Jurkat, Clone E6-1 (cell line): ENCODE data around the gene SULT6B1.

ENCODE experiments used
- DNase-seq: peaks from one replicate; pipeline ENCODE4 v3.0.0-alpha.2; 2011; ENCODE audit warnings: low read depth, low spot score
- H3K4me3 ChIP-seq: 2 replicates; pipeline ENCODE4 v1.5.1; 2011; ENCODE audit warnings: mild to moderate bottlenecking, low read length, control low read depth, moderate library complexity

The SULT6B1 gene

DNA sequence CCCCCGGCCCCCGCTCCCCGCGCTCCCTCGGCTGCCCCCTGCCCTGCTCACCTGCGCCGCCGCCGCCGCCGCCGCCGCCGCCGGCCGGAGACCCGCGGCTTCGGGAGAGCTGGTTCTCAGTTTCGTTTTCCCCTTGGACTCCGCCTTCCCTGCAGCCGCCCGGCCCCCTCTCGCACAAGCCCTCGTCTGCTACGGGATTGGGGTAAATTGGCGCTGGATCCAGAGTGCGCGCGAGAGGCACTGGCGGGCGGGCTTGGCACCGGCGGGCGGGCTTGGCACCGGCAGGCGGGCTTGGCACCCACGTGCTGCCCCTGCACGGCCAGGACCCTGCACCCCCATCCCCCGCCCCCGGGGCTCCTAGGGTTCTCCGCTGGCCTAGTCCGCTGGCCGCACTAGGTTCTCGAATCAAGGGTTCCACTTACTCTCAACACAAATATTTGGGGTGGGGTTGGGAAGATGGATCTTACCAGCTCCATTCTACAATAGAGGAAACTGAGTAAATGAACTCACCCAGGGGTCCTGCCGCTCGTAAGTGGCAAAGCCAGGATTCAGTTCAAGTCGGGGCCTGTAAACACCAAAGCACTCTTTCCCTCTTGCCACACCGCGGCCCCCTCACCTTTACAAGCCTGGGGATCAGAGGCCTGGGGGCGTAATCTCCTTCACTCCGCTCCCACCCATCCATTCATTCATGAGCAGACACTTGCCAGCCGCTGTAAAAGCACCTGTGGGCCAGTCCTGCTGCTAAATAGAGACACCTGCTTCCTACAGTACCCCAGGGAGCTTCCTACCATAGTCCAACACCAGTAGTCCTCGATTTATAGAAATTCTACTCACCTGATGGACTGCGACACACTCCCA is 31.4 kb downstream of the SULT6B1 start, which contains the start of gene EIF2AK2:
Gene EIF2AK2, minus strand, starts transcription at position 124 of the 858 bp plus-strand sequence. CDS start 9,174 bp downstream, outside the sequence.
- peak within 1 kb of the TSS; percentile 65 for H3K4me3 ChIP-seq
- peak; percentile 46 for DNase-seq

DNA sequence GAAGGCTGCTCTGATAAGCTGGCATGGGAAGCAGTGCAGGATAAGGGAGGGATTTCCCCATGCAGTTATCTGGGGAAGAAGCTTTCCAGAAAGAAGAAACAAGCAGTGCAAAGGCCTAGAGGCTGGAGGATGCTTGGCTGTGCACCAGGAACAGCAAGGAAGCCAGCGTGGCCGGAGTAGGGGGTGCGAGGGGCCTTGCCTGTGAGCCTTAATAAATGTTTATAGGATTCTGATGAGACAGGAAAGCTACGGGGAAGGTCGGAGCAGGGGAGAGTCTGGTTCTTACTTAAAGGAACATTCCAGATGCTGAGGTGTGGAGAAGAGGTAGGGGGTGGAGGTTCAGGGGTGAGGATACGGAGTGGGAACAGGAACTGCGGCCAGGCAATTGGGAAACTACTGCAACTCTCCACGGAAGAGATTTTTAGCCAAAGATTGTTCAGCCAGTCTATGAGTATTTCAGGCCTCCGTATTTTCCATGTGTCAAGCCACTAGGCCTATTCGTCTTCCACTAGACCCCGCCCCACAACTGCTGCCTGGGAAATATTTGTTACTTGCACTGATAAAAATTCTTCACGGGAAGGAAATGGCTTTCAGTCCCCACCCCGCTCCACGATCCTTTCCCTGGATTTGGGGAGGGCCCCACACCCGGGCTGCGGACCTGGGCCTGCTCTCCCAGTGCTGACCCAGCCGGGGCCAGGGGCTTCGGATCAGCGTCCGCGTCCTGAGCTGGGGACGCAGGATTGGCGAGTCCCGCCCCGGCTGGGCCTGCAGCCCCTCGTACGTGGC is 32.2 kb downstream of the SULT6B1 start:
- DNase-seq, result no peak
- peak overlapping the region; percentile 65 for H3K4me3 ChIP-seq

DNA sequence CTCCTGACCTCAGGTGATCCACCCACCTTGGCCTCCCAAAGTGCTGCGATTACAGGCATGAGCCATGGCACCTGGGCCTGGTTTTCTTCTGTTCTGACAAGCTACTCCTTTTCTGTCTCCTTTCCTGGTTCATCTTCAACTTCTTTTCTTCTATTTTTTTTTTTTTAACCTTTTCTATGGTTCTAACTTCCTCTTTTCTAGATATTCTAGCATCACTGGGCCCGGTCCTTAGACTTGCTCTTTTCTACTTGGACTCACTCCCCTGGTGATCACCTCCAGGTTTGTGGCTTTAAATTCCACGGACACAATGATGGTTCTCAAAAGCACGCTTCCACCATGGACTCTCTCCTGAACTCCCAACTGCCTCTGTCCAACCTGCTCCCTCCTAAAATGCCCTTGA is 33.7 kb downstream of the SULT6B1 start:
- no peak for DNase-seq
- H3K4me3 ChIP-seq, result no peak overlapping the region

DNA sequence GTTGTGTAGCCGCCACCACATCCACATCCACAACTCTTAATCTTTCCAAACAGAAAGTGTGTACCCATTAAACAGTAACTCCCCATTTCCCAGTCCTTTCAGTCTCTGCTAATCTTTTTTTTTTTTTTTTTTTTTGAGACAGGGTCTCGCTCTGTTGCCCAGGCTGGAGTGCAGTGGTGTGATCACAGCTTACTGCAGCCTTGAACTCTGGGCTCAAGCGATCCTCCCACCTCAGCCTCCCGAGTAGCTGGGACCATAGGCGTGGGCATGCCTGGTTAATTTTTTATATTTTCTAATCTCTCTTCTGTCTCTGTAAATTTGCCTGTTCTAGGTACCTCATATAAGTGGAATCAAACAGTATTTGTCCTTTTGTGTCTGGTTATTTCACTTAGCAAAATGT is 35.2 kb downstream of the SULT6B1 start:
- DNase-seq, result no peak
- no peak overlapping the region for H3K4me3 ChIP-seq

DNA sequence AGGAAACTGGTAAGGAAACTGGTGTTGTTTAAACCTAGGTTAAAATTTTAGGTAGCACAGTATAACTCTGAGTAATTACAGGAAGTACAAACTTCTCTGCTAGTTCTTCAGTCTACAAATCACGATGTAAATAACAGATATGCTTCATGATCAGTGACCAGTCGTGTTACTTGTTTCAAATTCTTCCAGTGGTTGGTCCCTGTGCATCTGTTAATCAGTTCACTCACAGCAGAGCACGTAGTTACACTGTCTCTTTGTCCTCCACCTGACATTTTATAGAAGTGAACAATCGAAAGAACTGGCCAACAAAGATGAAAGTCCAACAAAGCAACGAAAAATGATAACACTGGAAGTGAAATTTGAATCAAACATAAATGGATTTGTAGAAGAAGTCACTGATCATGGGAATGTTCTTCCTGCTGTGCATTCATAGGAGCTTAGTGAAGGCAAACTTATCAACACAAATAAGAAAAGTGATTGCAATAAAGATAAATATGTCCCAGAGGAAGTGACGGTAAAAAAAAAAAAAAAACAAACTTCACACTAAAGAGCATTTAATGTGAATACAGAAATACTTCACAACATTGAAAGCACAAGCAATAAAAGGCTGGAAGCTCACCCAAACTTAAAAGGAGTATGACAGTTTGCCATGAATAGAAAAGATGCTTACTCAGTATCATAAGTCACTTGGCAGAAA is 38.7 kb downstream of the SULT6B1 start:
- no peak for DNase-seq
- H3K4me3 ChIP-seq, result no peak overlapping the region

DNA sequence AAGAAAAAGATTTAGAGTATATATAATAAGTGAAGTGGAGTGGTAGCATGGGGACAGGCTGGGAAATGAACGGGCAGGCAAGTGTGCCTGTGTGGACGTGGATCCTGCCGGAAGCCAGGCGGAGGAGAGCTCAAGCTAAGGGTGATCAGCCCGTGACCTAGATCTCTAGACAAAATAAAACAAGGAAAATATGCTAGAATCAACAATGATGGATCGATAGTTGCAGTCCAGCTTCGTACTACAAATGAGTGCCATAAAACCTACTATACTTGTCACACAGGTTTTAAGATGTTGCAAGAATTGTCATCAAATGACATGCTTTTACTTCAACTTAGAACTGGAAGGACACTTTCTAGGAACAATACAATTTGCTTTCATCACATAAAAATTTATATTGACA is 40.1 kb downstream of the SULT6B1 start:
- no peak for DNase-seq

DNA sequence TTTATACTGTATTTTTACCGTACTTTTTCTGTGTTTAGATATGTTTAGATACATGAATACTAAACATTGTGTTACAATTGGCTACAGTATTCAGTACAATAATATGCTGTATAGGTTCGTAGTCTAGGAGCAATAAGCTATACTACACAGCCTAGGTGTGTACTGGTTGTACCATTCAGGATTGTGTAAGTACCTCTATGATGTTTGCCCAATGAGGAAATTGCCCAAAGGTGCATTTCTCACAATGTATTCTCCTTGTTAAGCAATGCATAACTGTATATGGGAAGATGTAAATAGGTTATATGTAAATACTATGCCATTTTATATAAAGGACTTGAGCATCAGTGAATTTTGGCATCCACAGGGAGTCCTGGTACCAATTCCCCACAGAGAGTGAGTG is 42.4 kb downstream of the SULT6B1 start:
- no peak overlapping the region for H3K4me3 ChIP-seq
- DNase-seq, result no peak

More for the DNA sequence above, 40.1 kb downstream of the SULT6B1 start:
- H3K4me3 ChIP-seq, result no peak overlapping the region

DNA sequence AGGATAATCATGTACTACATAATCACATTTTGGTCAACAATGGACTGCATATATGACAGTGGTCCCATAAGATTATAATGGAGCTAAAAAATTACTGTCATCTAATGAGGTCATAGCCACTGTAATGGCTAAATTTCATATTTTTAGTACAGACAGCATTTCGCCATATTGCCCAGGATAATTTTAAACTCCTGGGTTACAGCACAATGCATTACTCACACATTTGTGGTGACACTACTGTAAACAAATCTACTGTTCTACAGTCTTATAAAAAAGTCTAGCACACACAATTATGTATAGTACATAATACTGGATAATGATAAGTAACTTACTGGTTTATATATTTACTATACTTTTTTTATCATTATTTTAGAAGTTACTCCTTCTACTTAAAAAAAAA is 44.5 kb downstream of the SULT6B1 start:
- no peak overlapping the region for H3K4me3 ChIP-seq
- no peak for DNase-seq

DNA sequence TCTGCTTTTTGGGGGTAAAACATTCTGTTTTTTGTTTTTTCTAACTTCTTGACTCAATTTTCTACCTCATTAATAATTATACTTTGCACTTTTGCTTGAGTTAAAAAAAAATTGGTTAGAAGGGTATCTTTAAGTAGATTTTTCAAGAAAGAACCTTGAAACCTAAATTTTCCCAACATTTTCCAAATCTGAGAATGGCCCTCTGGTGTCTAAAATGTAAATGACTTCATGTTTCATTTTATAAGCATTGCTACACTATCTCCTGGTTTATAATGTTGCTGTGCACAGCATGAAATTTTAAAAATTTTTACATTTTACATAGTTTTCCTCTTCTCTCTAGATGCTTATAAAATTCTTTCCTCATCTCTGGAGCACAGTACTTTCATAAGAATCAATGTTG is 45.9 kb downstream of the SULT6B1 start:
- DNase-seq, result no peak
- no peak overlapping the region for H3K4me3 ChIP-seq

DNA sequence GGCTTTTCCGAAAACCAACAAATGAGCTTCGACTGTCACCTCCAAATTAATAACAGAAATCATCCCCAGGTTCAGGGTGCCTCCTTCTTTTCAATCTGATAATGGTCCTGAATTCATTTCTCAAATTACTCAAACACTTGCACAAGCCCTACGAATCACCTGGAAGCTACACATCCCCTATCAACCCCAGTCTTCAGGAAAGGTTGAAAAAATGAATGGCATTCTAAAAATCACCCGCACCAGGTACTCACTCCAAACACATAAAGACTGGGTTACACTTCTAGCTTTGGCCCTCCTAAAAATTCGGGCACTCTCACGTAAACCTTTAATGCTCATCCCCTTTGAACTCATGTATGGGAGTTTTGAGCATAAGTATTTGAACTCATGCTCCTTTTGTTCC is 55.6 kb downstream of the SULT6B1 start:
- H3K4me3 ChIP-seq, result no peak overlapping the region
- no peak for DNase-seq

DNA sequence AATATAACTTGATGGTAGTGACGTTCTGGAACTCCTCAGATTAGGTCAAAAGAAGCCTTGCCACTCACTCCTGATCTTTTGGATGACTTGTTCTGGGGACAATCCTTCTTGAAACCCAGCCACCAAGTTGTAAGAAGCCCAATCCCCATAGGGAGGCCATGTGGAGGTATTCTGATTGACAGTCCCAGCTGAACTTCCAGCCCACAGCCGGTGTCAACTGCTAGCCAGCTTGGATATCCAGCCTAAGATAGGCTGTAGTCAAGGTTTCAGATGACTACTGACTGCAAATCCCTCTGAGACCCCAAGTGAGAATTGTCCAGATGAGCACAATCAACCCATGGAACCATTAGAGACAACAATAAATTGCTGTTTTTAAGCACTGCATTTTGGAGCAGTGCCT is 63.1 kb downstream of the SULT6B1 start:
- H3K4me3 ChIP-seq, result no peak overlapping the region
- DNase-seq, result no peak

DNA sequence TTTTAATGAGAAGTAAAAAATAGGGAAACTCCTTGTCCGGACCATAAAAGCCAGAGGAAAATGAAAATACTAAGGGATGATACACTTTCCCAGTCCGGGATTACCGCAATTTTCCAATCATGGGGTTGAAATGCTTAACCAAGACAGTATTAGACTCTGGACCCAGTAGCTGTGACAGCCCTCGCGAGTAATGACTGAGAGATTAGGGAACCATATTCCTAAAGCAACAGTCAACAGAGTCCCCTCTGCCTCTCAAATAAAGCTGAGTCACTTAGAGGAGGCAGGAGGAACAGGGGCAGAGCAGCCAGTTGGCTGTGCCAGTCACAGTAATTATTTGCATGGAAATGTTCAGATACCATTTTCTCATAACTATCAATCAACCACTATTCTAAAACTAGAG is 69.3 kb downstream of the SULT6B1 start:
- no peak for DNase-seq

More for the DNA sequence above, 69.3 kb downstream of the SULT6B1 start:
- no peak overlapping the region for H3K4me3 ChIP-seq
